Aortic smooth muscle cell (primary cell): ENCODE data around the gene TCAP. TPM values are rescaled to one million over a fixed set of nuclear protein-coding genes. Genes with fewer than 3 reads are reported as not detected.

ENCODE experiments used
- total RNA-seq: library from RNA; depleted of rRNA; stranded (reverse); fragments of >200 nt; gene quantifications from 2 replicates; pipeline ENCODE4 v1.2.3, GENCODE V29; 2014

TCAP gene
- total RNA-seq = 0.37 and 0.40 TPM in 2 replicates

GRCh38 chr17:39664581-39665561, at the start of gene TCAP:
TSS of gene TCAP (plus strand) at chr17:39665349. CDS start at chr17:39665360, 11 bp downstream.

GRCh38 chr17:39626171-39627046, 38.7 kb upstream of the TCAP start, which contains the start of gene PPP1R1B:
TSS of gene PPP1R1B (plus strand) at chr17:39626952. CDS start at chr17:39627393, 441 bp downstream.

GRCh38 chr17:39636927-39637736, 28.0 kb upstream of the TCAP start, which contains the start of gene STARD3:
TSS of gene STARD3 (plus strand) at chr17:39637144. CDS start at chr17:39653532, 16,388 bp downstream.

GRCh38 chr17:39667945-39668924, 3.1 kb downstream of the TCAP start, which contains the start of gene PNMT:
TSS of gene PNMT (plus strand) at chr17:39668453. CDS start at chr17:39668476, 23 bp downstream.

GRCh38 chr17:39687546-39688474, 22.7 kb downstream of the TCAP start, which contains the start of gene PGAP3:
TSS of gene PGAP3 (minus strand) at chr17:39688057. CDS start at chr17:39688014, 43 bp downstream.

GRCh38 chr17:39699818-39700147, 34.6 kb downstream of the TCAP start, which contains the start of gene ERBB2:
TSS of gene ERBB2 (plus strand) at chr17:39700064. CDS start at chr17:39700239, 175 bp downstream.

Other genes with a start within 250 kb of the TCAP start
- 18.7 and 19.0 TPM in 2 replicates for gene MED1, start 214.1 kb upstream of the TCAP start, total RNA-seq
- 22.7 and 24.4 TPM in 2 replicates for gene CDK12, start 203.9 kb upstream of the TCAP start, total RNA-seq
- gene NEUROD2, start 57.4 kb upstream of the TCAP start, total RNA-seq = not detected in 2 replicates
- 0.25 and 3.4 TPM in 2 replicates for gene PPP1R1B, start 38.4 kb upstream of the TCAP start, total RNA-seq
- 21.4 and 23.8 TPM in 2 replicates for gene STARD3, start 28.2 kb upstream of the TCAP start, total RNA-seq
- not detected in 2 replicates for gene PNMT, start 3.1 kb downstream of the TCAP start, total RNA-seq
- gene PGAP3, start 22.7 kb downstream of the TCAP start, total RNA-seq = 11.9 and 12.4 TPM in 2 replicates
- gene ERBB2, start 34.7 kb downstream of the TCAP start, total RNA-seq = 28.9 and 46.1 TPM in 2 replicates
- gene MIEN1, start 65.2 kb downstream of the TCAP start, total RNA-seq = 20.5 and 21.4 TPM in 2 replicates
- gene GRB7, start 72.6 kb downstream of the TCAP start, total RNA-seq = 0.50 and 1.5 TPM in 2 replicates
- gene IKZF3, start 199.0 kb downstream of the TCAP start, total RNA-seq = not detected in 2 replicates
- not detected in 2 replicates for gene ZPBP2, start 202.9 kb downstream of the TCAP start, total RNA-seq